ENCODE measurements around the gene AK5.

AK5 gene

DNA sequence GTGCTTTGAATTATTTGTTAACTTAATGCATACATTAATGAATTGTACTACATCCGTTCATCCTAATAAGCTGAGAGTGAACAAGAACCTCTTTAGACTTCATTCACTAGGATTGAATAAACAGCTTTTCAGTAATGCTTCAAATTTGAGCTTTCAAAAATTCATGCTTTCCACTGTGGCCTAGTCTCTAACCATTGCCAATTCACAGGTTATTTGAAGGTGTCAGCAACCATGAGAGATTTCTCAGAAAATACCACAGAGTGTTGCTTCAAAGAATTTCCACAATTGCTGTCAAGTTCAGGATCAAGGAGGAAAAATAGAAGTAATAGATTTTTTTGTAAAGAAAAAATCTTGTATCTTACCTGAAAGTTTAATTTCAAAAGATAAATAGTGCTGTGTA, 72.7 kb downstream of the AK5 start:
- Histone ChIP-seq H3K9me3 (ENCODE audit: control insufficient read depth, low read length) (no peaks in the 10 kb centered on the region), H3K36me3 (ENCODE audit: control insufficient read depth, insufficient read depth, low read length, severe bottlenecking) (no peaks in the 10 kb centered on the region), H3K4me3 (ENCODE audit: low read length) (no peak overlapping the region), H3K27me3 (replicated peaks; ENCODE audit: control insufficient read depth, insufficient read depth, low read length) (no peaks in the 10 kb centered on the region), H3K4me1 (ENCODE audit: control insufficient read depth, insufficient read depth, low read length) (no peaks in the 10 kb centered on the region), H3K9ac (ENCODE audit: low read length) (no peak overlapping the region)
- no peak for DNase-seq (ENCODE audit: low read depth)

DNA sequence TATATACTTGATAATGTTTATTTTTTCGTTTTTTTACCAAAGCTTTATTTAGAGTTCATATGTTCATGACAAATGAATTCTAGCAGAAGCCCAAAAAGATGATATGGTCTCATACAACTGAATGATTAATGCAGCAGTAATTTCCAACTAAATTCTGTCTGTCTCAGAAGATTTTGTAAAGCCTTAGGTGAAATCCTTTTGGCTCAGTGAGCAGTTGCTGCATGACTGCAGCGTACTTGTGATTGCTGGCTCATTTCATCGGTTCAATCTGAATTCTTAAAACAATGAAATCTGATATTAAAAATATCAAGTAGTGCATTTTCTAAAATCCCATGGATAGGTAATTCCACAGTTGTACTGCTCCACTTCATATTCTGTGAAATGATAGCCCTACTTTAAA, 73.2 kb downstream of the AK5 start:
- Histone ChIP-seq H3K4me3 (ENCODE audit: low read length) (no peak overlapping the region), H3K9me3 (ENCODE audit: control insufficient read depth, low read length) (no peaks in the 10 kb centered on the region), H3K27me3 (replicated peaks; ENCODE audit: control insufficient read depth, insufficient read depth, low read length) (no peaks in the 10 kb centered on the region), H3K36me3 (ENCODE audit: control insufficient read depth, insufficient read depth, low read length, severe bottlenecking) (no peaks in the 10 kb centered on the region), H3K4me1 (ENCODE audit: control insufficient read depth, insufficient read depth, low read length) (no peaks in the 10 kb centered on the region), H3K9ac (ENCODE audit: low read length) (no peak overlapping the region)
- peak; percentile 52 for DNase-seq (ENCODE audit: low read depth)

DNA sequence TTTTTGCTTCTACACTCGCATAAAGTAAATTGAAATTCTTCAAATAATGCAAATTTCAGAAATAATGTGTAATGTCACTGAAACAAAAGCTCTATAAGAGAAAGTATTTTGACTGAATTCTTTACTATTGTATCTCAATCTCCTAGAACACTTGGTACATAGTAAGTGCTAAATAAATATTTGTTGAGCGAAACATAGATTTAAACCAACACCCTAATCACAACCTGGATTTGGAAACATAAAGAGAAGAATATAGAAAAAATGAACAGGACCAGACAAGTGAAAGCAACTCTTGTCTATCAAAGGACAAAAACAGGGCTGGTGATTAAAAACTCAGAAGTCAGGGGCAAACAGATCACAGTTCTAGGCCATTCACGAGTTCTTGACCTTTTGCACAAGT, 74.3 kb downstream of the AK5 start:
- Histone ChIP-seq H3K4me1 (ENCODE audit: control insufficient read depth, insufficient read depth, low read length) (no peaks in the 10 kb centered on the region), H3K36me3 (ENCODE audit: control insufficient read depth, insufficient read depth, low read length, severe bottlenecking) (no peaks in the 10 kb centered on the region)

DNA sequence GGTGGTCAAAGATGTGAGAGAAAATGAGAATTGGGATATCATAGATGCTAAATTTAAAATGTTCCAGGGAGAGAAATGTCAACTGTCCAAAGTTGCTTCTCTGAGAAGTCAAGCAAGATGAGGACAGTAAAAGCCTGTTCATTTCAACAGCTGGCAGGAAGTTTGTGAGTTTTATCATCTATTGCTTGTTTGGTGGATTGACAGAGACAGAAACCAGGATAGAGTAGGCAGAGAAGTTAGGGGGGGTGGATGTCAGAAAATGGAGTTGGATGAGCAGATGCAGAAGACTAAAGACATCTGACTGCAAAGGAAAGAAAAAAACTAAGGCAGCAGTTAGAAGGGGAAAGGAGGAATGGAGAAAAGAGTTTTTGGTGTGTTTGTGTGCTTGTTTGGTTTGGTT, 78.4 kb downstream of the AK5 start:
- Histone ChIP-seq H3K9me3 (ENCODE audit: control insufficient read depth, low read length) (no peaks in the 10 kb centered on the region), H3K36me3 (ENCODE audit: control insufficient read depth, insufficient read depth, low read length, severe bottlenecking) (no peaks in the 10 kb centered on the region), H3K9ac (ENCODE audit: low read length) (no peak overlapping the region), H3K27me3 (replicated peaks; ENCODE audit: control insufficient read depth, insufficient read depth, low read length) (no peaks in the 10 kb centered on the region), H3K4me3 (ENCODE audit: low read length) (no peak overlapping the region), H3K4me1 (ENCODE audit: control insufficient read depth, insufficient read depth, low read length) (no peaks in the 10 kb centered on the region)
- DNase-seq (ENCODE audit: low read depth), result no peak

More for the DNA sequence above, 74.3 kb downstream of the AK5 start:
- Histone ChIP-seq H3K9me3 (ENCODE audit: control insufficient read depth, low read length) (no peaks in the 10 kb centered on the region), H3K4me3 (ENCODE audit: low read length) (no peak overlapping the region), H3K9ac (ENCODE audit: low read length) (no peak overlapping the region), H3K27me3 (replicated peaks; ENCODE audit: control insufficient read depth, insufficient read depth, low read length) (no peaks in the 10 kb centered on the region)
- no peak for DNase-seq (ENCODE audit: low read depth)

DNA sequence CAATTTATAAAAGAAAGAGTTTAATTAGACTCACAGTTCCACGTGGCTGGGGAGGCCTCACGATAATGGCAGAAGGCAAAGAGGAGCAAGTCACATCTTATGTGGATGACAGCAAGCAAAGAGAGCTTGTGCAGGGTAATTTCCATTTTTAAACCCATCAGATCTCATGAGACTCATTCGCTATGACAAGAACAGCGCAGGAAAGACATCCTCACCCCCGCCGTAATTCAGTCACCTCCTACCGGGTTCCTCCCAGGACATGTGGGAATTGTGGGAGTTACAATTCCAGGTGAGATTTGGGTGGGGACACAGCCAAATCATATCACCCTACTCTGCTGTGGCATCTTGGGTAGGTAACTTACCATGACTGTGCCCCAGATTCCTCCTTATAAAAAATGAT, 79.8 kb downstream of the AK5 start:
- Histone ChIP-seq H3K27me3 (replicated peaks; ENCODE audit: control insufficient read depth, insufficient read depth, low read length) (no peaks in the 10 kb centered on the region), H3K9me3 (ENCODE audit: control insufficient read depth, low read length) (no peaks in the 10 kb centered on the region), H3K4me3 (ENCODE audit: low read length) (no peak overlapping the region), H3K36me3 (ENCODE audit: control insufficient read depth, insufficient read depth, low read length, severe bottlenecking) (no peaks in the 10 kb centered on the region), H3K4me1 (ENCODE audit: control insufficient read depth, insufficient read depth, low read length) (no peaks in the 10 kb centered on the region), H3K9ac (ENCODE audit: low read length) (no peak overlapping the region)
- no peak for DNase-seq (ENCODE audit: low read depth)

DNA sequence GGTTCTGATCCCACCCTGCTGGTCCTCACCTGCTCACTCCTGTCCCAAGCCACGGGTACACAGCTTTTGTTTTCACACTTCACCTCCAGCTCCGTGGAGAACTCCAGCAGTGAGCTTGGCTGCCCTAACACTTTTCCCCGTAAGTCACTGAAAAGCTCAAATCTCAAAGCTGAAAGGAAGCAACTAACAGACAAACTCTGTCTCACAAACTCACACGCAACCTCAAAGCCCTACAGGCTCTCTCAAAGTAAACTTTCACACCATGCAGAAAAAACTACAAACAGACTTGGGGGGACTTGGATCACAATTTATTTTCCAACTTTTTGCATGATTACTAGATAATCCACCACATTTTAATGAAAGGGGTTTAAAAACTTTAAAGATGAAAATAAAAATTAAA, 88.3 kb downstream of the AK5 start:
- H3K36me3 ChIP-seq (ENCODE audit: control insufficient read depth, insufficient read depth, low read length, severe bottlenecking), result no peaks in the 10 kb centered on the region
- no peak for DNase-seq (ENCODE audit: low read depth)
- no peaks in the 10 kb centered on the region for H3K27me3 ChIP-seq (replicated peaks; ENCODE audit: control insufficient read depth, insufficient read depth, low read length)
- H3K4me3 ChIP-seq (ENCODE audit: low read length), result no peak overlapping the region
- no peaks in the 10 kb centered on the region for H3K9me3 ChIP-seq (ENCODE audit: control insufficient read depth, low read length)
- H3K9ac ChIP-seq (ENCODE audit: low read length), result no peak overlapping the region
- H3K4me1 ChIP-seq (ENCODE audit: control insufficient read depth, insufficient read depth, low read length), result peaks cover 4% of the 10 kb centered on the region

DNA sequence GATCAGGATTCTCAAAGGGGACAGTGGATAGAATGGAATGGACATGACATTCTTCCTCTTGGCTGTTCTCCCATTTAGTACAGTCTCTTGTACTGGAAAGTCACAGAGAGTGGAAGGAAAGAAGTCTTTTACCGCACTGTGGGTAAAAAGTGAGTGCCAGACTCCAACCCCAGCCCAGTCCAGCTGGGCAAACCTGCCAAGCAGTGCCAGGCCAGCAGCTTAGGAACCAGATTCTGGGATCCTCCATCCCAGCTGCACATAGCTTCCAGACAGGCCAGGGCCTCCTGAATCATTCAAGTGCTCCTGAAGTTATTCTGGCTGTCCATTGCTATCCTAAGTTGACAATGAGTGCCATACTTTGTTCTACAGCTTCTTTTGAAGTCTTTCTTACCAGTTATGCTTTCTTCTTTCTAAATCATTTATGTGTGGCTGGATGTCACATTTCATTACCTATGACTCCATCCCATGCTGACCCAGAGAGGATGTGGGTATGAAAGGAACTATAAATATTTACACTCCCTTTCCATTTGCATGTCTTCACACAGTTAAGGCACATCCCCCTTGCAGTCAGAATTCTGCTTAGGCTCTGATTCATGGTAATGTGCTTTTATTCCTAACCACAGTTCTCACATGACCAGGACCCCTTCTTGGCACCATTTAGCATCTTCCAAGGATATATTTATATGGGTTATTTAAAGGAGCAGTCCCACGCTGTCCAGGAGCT, 88.9 kb downstream of the AK5 start:
- Histone ChIP-seq H3K27me3 (replicated peaks; ENCODE audit: control insufficient read depth, insufficient read depth, low read length) (no peaks in the 10 kb centered on the region), H3K4me1 (ENCODE audit: control insufficient read depth, insufficient read depth, low read length) (peaks cover 4% of the 10 kb centered on the region), H3K4me3 (ENCODE audit: low read length) (no peak overlapping the region), H3K9me3 (ENCODE audit: control insufficient read depth, low read length) (no peaks in the 10 kb centered on the region), H3K36me3 (ENCODE audit: control insufficient read depth, insufficient read depth, low read length, severe bottlenecking) (no peaks in the 10 kb centered on the region), H3K9ac (ENCODE audit: low read length) (no peak overlapping the region)
- peak; percentile 70 for DNase-seq (ENCODE audit: low read depth)

DNA sequence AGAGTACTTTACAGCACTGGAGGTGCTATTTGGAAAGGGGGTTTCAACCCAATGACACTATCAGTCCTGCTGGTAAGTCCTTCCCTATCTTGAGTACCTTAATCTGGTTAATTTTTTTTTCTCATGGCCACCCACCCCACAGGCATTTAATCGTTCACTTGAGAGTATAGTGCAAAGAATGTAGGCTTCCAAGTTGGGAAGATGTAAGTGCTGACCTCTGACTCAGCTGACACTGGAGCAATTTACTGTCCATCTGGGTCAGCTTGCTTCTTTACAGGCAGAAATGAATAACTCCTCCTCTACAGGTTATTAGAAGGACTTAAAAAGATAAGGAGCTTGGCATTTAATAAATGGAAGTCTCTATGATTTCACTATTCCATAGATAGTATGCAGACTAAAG, 89.6 kb downstream of the AK5 start:
- Histone ChIP-seq H3K9ac (ENCODE audit: low read length) (no peak overlapping the region), H3K9me3 (ENCODE audit: control insufficient read depth, low read length) (no peaks in the 10 kb centered on the region), H3K4me3 (ENCODE audit: low read length) (no peak overlapping the region), H3K36me3 (ENCODE audit: control insufficient read depth, insufficient read depth, low read length, severe bottlenecking) (no peaks in the 10 kb centered on the region), H3K27me3 (replicated peaks; ENCODE audit: control insufficient read depth, insufficient read depth, low read length) (no peaks in the 10 kb centered on the region), H3K4me1 (ENCODE audit: control insufficient read depth, insufficient read depth, low read length) (peaks cover 4% of the 10 kb centered on the region)
- no peak for DNase-seq (ENCODE audit: low read depth)

DNA sequence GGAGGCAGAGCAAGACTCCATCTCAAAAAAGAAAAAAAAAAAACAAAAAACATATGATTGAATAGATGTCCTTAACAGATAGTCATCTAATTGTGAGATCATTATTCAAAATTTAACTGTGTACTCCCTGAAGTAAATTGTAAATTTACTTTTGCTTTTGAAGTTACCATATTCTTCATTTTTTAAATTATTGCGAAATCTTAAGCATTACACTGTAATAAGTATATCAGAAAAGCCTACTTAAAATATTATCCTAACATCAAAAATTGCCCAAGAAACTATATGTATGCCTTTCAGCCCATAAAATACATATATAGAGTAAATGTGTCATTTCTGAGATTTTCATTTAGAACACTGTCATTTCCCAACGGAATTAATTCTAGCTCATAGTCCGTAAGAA, 91.9 kb downstream of the AK5 start:
- Histone ChIP-seq H3K9me3 (ENCODE audit: control insufficient read depth, low read length) (no peaks in the 10 kb centered on the region), H3K9ac (ENCODE audit: low read length) (no peak overlapping the region), H3K36me3 (ENCODE audit: control insufficient read depth, insufficient read depth, low read length, severe bottlenecking) (no peaks in the 10 kb centered on the region), H3K27me3 (replicated peaks; ENCODE audit: control insufficient read depth, insufficient read depth, low read length) (no peaks in the 10 kb centered on the region), H3K4me3 (ENCODE audit: low read length) (no peak overlapping the region), H3K4me1 (ENCODE audit: control insufficient read depth, insufficient read depth, low read length) (peaks cover 4% of the 10 kb centered on the region)
- DNase-seq (ENCODE audit: low read depth), result peak; percentile 25

DNA sequence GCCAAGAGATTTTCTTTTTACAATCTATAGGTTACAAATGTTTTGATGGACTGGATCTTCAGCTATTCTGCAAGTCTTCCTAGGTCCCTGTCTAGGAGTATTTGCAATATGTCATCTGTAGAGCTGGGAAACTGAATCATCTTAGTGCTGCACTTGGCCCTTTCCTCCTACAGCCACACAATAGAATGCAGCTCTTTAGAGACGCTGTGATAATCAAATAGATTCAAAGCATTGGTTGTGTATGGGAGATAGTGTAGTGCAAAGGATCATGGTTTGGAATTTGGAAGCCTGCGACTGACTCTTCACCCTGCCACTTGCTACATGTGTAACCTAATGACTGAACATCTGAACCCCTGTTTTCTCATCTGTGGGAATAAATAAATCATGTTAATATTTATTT, 93.7 kb downstream of the AK5 start:
- no peaks in the 10 kb centered on the region for H3K27me3 ChIP-seq (replicated peaks; ENCODE audit: control insufficient read depth, insufficient read depth, low read length)
- H3K36me3 ChIP-seq (ENCODE audit: control insufficient read depth, insufficient read depth, low read length, severe bottlenecking), result no peaks in the 10 kb centered on the region
- H3K4me1 ChIP-seq (ENCODE audit: control insufficient read depth, insufficient read depth, low read length), result no peaks in the 10 kb centered on the region
- DNase-seq (ENCODE audit: low read depth), result no peak
- H3K4me3 ChIP-seq (ENCODE audit: low read length), result no peak overlapping the region
- no peak overlapping the region for H3K9ac ChIP-seq (ENCODE audit: low read length)
- H3K9me3 ChIP-seq (ENCODE audit: control insufficient read depth, low read length), result no peaks in the 10 kb centered on the region

DNA sequence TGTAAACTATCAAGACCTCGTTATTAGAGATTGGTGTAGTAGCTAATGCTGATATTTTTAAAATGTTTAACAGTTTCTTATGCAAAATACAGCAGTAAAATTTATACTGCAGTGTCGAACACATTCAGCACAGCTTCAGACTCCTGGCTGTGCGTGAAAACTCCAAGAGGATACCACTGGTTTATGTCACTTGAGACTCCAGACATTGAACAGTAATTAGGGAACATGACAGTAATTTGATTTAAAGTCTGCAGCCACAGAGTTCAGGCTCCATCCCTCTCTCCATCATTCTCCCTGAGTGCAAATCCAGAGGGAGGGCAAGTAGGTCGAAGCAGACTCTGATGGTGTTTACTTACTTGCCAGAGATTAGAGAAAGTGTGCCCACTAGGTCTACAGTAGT, 94.2 kb downstream of the AK5 start:
- Histone ChIP-seq H3K9me3 (ENCODE audit: control insufficient read depth, low read length) (no peaks in the 10 kb centered on the region), H3K4me1 (ENCODE audit: control insufficient read depth, insufficient read depth, low read length) (no peaks in the 10 kb centered on the region), H3K9ac (ENCODE audit: low read length) (no peak overlapping the region), H3K27me3 (replicated peaks; ENCODE audit: control insufficient read depth, insufficient read depth, low read length) (no peaks in the 10 kb centered on the region), H3K4me3 (ENCODE audit: low read length) (no peak overlapping the region), H3K36me3 (ENCODE audit: control insufficient read depth, insufficient read depth, low read length, severe bottlenecking) (no peaks in the 10 kb centered on the region)
- no peak for DNase-seq (ENCODE audit: low read depth)

All from adipocyte (in vitro differentiated cells).